ENCODE results near the gene TBC1D24.
"Not testable (repeated sequence)": the region's sequence is repeated elsewhere in the genome, so short reads cannot be mapped to it uniquely, and the experiment has no call there.

TBC1D24 gene

DNA sequence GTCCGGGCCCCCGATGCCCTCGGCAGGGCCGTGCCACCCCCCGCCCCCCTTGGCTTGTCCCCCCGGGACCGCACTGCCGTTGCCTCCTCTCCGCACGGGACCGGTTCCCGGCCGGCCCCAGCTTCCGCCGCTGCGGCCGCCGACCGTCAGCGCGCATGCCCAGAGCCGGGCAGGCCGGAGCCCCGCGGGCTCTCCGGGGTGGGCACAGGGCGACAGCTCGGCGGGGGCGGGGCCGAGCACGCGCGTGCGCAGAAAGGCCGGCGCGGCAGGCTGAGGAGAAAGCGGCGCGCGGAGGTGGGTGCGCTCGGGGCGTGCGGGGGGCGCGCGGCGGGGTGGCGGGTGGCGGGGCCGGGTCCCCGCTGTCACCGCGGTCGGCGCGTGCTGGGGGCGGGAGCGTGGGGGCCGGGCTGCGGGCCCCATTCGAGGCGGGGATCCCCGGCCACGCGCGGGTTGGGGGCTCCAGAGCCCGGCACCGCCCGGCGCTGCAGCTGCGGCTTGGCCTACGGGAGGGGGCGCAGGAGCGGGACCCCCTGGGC is at the start of gene TBC1D24:
Gene TBC1D24 (plus strand): TSS at position 251 of the 536 bp plus-strand sequence. CDS start 21,022 bp downstream, outside the sequence.
- peak; percentile 64 to 79 for DNase-seq

- DNase-seq = no peak
Measured at GRCh38 chr16:2425825-2426430, 49.0 kb upstream of the TBC1D24 start.

DNA sequence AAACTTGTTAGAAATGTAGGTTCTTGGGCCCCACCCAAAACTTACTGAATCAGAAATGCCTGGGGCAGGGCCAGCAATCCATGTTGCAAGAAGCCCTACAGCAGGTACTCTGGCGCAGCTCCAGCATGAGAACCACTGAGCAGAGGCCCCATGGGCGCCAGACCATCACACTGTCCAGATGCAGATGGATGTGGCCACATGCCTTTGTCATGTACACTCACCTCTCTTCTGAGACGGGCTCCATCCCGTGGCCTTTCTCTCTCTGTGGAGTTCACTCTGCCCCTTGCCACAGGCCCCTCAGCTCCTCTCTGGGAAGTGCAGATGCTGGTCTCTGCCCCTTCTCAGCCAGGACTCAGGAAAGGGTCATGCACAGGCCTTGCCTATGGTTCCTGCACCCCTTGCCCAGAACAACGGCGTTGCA is 48.0 kb upstream of the TBC1D24 start:
- DNase-seq = no peak

GRCh38 chr16:2427526-2427925 is 47.4 kb upstream of the TBC1D24 start:
- no peak for DNase-seq

DNA sequence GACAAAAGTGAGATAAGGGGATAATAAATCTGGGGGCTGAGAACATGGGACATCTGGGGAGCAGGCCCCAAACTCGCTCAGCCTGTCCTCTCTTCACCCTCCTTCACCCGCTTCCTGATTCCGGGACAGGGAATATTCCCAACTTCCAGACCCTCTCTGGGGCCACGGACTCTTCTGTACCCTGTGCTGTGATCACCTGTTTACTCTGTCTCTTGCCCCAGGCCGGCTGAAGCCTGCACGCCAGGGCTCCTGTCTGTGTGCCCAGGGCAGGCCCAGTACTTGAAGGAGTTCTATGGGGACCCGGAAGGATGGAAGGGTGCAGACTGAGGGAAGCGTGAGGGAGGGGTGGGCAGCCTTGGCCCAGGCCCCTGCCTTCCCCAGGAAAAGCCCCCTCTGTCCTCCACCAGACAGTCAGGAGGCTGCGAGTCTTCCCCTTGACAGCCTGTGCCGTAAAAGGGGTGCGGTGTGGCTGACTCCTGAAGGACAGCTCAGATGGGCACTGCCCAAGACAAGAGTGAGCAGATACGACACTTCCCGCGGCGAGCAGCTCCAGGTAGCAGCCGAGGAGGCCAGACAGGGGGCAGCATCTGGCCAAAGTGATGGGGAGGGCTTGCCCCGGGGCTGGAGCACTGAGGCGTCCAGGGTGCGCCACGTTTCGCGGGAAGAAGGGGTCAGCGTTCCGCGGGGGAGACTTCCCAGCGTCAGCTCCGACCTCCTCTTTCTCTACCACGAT is 46.7 kb upstream of the TBC1D24 start:
- peak in 1 of 2 experiments; percentile 39 for DNase-seq

DNA sequence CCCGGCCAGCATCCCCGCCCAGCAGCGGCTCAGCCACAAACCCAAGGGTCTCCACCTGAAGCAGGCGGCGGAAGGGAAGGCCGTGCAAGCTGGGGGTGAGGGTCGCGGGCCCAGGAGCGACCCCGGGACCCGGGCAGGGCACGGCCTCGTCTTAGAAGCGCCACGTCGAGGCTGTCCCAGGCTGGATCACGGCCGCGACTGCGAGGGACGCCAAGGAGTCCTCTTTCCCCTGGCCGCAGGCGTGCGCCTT is 46.2 kb upstream of the TBC1D24 start:
- DNase-seq = no peak

- DNase-seq = peak; percentile 91 to 93
Measured at GRCh38 chr16:2429034-2429770, 45.7 kb upstream of the TBC1D24 start, which contains the start of gene CCNF. CCNF (plus strand) TSS chr16:2429447; CDS start chr16:2429482, 35 bp downstream.

GRCh38 chr16:2429771-2430663 is 44.9 kb upstream of the TBC1D24 start:
- DNase-seq = no peak

- DNase-seq = no peak
Measured at GRCh38 chr16:2432286-2432685, 42.6 kb upstream of the TBC1D24 start.

GRCh38 chr16:2432801-2433505 is 42.0 kb upstream of the TBC1D24 start:
- DNase-seq = no peak

DNA sequence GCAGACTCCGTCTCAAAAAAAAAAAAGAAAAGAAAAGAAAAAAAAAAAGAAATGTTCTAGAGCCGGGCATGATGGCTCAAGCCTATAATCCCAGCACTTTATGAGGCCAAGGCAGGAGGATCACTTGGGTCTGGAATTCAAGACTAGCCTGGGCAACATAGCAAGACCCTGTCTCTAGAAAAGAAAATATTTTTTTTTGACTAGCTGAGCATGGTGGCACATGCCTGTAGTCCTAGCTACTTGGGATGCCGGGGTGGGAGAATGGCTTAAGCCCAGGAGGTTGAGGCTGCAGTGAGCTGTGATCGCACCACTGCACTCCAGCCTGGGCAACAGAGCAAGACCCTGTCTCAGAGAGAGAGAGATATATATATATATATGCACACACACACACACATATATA is 39.7 kb upstream of the TBC1D24 start:
- not testable (repeated sequence) for DNase-seq

GRCh38 chr16:2436110-2436509 is 38.8 kb upstream of the TBC1D24 start:
- no peak for DNase-seq

GRCh38 chr16:2437032-2437790 is 37.7 kb upstream of the TBC1D24 start:
- no peak for DNase-seq

DNA sequence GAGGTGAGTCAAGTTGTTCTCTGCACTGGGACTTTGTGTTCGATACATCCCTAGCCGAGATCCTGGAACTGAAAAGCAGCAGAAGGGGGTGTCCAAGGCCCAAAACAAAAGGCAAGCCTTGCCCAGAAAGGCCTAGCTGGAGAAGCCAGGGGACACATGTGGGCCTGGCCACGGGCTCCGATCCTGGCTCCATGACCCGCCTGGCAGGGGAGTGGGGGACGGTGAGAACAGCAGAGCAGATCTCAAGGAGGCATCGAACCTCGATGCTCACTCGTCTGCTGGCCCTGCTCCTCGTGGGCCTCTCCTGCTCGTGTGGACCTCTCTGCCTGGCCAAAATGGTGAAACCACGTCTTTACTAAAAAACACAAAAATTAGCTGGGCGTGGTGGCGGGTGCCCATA is 36.8 kb upstream of the TBC1D24 start:
- no peak for DNase-seq

- DNase-seq = no peak
Measured at GRCh38 chr16:2439598-2439997, 35.3 kb upstream of the TBC1D24 start.

GRCh38 chr16:2441143-2441804 is 33.7 kb upstream of the TBC1D24 start:
- DNase-seq = not testable (repeated sequence)

GRCh38 chr16:2443555-2443954 is 31.4 kb upstream of the TBC1D24 start:
- no peak for DNase-seq

DNA sequence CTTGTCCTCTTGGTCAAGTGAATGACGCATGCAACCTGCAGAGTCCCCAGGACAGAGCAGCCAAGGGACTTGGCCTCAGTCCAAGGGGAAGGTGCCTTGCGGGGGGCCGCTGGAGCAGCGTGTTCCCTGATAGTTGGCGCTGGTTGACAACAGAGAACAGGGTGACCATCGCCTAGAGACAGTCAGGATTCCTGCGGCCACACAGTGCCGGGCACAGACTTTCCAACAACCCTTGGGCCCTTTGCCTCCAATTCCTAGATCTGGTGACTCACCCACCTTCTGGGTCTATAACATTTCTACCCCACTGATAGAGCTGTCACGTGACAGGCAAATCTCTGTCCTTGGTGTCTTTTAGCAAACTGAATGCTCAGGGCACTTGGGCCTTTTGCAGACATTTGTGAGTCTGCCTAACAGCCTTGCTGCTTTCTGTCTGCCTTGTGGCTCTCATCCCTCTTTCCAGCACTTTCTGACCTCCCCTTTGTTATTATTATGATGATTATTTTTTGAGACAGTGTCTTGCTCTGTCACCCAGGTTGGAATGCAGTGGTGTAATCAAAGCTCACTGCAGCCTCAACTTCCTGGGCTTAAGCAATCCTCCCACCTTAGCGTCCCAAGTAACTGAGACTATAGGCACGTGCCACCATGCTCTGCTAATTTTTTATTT is 26.9 kb upstream of the TBC1D24 start:
- DNase-seq = no peak

- no peak for DNase-seq
Measured at GRCh38 chr16:2449118-2449517, 25.8 kb upstream of the TBC1D24 start.

DNA sequence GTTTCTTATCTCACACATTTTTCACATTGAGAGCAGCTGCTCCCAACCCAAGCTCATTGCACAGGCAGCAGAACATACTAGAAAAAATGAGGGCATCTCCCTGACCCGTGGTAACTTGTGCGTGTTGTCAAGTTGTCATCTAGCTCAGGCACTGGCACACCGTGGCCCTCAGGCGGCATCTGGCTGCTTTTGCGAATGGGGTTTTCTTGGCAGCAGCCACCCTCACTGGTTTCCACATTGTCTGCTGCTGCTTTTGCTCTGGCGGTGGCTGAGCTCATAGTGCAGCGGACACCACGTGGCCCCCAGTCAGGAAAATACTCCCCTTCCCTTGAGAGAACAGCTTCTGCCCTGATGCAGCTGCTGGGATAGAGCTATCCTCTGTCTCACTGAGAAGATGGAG is 24.4 kb upstream of the TBC1D24 start:
- DNase-seq = no peak

Data from SHP77 (cell line).